ENCODE results near the gene TMPRSS3.

DNA sequence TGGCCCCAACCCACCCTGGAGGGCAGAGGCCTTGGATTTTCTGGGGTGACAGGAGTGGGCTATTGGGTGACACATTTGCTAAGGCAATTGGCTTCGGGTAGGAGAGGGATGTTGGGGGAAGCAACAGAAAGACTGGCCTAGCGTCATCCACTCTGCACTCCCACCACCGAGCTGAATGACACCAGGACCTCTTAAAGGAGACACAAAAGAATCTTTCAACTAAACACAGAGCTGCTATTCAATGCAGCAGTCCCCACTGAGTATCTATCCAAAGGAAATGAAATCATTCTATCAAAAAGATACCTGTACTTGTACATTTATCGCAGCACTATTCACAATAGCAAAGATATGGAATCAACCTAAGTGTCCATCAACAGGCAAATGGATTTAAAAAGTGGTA lies 51.2 kb downstream of the TMPRSS3 start:
- TF ChIP-seq POLR2A (IDR thresholded peaks at IDR 0.05; ENCODE audit: low read depth, low read length) (no peak), POLR2AphosphoS5 (IDR thresholded peaks at IDR 0.05; ENCODE audit: low read depth, low read length) (no peak), TAF1 (IDR thresholded peaks at IDR 0.05; ENCODE audit: low read depth, low read length) (no peak), SPI1 (IDR thresholded peaks at IDR 0.05; ENCODE audit: low read depth, low read length) (no peak)
